Measurements from ENCODE around the gene ETS1. TPM values are rescaled to one million over a fixed set of nuclear protein-coding genes. Genes with fewer than 3 reads are reported as not detected.

ETS1 gene
- total RNA-seq (100 to 1,000 TPM; 925 to 962 TPM), polyA plus RNA-seq (100 to 1,000 TPM; 407 to 433 (median 430) TPM), total RNA-seq (869 to 2,208 (median 1,613) reads per million in 6 experiments)

DNA sequence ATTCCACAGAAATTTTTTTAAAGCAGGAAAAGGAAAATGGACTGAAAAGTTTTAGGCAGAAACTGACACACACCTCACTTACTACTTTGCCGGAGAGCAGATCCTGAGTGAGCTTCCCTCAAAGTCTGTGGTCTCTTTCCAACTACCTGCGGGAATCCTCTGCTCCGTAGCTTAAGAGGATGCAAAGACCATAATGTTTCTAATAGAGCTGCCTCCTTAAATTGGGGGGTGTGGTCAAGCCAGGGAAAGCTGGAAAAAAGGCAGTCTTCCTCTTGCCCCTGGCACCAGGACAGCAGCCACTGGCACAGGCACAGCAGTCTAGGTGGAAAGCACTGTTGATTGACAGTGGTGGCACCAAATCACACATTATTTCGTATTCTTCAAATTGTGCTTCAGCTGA, at the start of gene ETS1:
Gene ETS1, minus strand, starts transcription at position 144 of the 400 bp plus-strand sequence. CDS start 14,428 bp downstream, outside the sequence.
- DNase-seq (no peak), ATAC-seq (no peak)
- no peaks in the 10 kb centered on the region for H3K27me3 Mint-ChIP-seq
- H3K36me3 Mint-ChIP-seq: no peaks in the 10 kb centered on the region
- no peak within 1 kb of the TSS for H3K4me3 Mint-ChIP-seq
- H3K9me3 Mint-ChIP-seq: no peaks in the 10 kb centered on the region
- POLR2A ChIA-PET: interaction anchor here (1.0 kb wide), 1 partner anchor 70 kb away, joined by 3 read pairs; no protein-coding TSS in a partner anchor
- H3K27ac Mint-ChIP-seq: peak within 1 kb of the TSS in 1 of 10 donors; percentile 32
- H3K4me1 Mint-ChIP-seq: peaks cover 20 to 39% (median 34%) of the 10 kb centered on the region in 4 donors

DNA sequence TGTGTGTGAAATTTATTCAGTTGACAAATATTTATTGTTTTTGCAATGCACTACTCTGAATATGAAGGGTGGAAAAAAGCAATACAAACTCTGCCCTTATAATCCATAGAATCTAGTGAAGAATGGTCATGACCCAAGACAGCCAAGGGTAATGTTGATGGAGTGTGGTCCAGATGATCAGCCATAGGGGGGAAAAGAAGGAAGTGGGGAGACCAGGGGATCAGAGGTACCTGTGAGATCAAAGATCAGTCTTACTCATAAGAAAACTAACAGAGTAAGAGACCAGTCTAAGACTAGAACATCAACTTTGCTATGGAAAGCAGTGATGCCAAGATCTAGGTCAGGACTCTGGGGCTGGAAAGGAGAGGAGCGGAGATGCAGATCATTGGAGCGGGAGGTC, 47.0 kb upstream of the ETS1 start:
- peak overlapping the region in 1 of 10 donors; percentile 3 for H3K27ac Mint-ChIP-seq
- peaks cover 19 to 44% (median 38%) of the 10 kb centered on the region in 4 donors for H3K4me1 Mint-ChIP-seq
- POLR2A ChIA-PET: interaction anchor here (1.4 to 5.7 kb wide), 2 partner anchors 343 to 348 kb away, joined by 5 to 40 read pairs; no protein-coding TSS in a partner anchor
- ATAC-seq: no peak
- DNase-seq: no peak
- no peak overlapping the region for H3K4me3 Mint-ChIP-seq
- peaks cover 0 to 3% (median 0%) of the 10 kb centered on the region in 5 donors for H3K27me3 Mint-ChIP-seq
- H3K36me3 Mint-ChIP-seq: no peaks in the 10 kb centered on the region
- H3K9me3 Mint-ChIP-seq: no peaks in the 10 kb centered on the region

- H3K4me1 Mint-ChIP-seq: peaks cover 26 to 53% (median 47%) of the 10 kb centered on the region in 4 donors
- ATAC-seq: no peak
- H3K4me3 Mint-ChIP-seq: no peak overlapping the region
- H3K9me3 Mint-ChIP-seq: no peaks in the 10 kb centered on the region
- no peaks in the 10 kb centered on the region for H3K36me3 Mint-ChIP-seq
- no peak overlapping the region for H3K27ac Mint-ChIP-seq
- H3K27me3 Mint-ChIP-seq: peaks cover 0 to 3% (median 0%) of the 10 kb centered on the region in 5 donors
- POLR2A ChIA-PET: interaction anchor here (0.5 to 17.3 kb wide), 6 partner anchors 95 to 461 kb away, joined by 3 to 476 read pairs (median 14); no protein-coding TSS in a partner anchor
- no peak for DNase-seq
Observed at GRCh38 chr11:128633384-128633965, 46.1 kb upstream of the ETS1 start.

DNA sequence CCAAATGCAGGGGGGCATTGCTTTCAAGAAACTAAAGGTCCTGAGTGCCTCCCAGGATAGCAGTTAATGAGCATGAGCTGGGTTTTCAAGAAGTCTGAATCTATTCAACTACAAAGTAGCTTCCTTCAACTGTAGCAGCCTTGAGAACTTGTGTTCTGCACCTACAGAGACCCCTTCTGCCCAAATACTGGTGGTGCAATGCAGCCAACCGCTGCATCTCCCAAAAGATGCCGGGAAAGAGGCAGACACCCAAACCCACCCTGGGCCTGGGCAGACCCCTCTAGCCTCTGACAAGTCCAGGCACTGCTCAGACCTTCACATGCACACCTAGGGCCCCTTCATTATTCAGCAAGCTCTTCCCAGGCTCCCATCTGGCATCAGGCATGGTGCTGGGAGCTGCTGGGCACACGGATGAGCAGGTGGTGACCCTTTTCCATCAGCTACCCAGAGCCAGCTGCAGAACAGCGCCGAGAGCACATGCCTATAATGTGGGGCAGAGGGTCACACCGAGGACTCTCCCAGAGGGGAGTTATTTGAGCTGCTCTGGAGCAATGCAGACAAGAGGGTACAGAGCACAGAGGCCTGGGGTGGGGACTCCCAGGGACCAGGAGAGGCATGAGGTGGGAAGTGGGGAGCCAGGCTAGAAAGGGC, 44.9 kb upstream of the ETS1 start:
- Mint-ChIP-seq H3K27ac (peak overlapping the region in 9 of 10 donors; percentile 21 to 99 (median 83)), H3K36me3 (no peaks in the 10 kb centered on the region), H3K4me1 (peaks cover 32 to 65% (median 53%) of the 10 kb centered on the region in 4 donors), H3K4me3 (no peak overlapping the region), H3K27me3 (peaks cover 0 to 3% (median 0%) of the 10 kb centered on the region in 5 donors), H3K9me3 (no peaks in the 10 kb centered on the region)
- POLR2A ChIA-PET: interaction anchor here (0.8 to 17.3 kb wide), 16 partner anchors 8 to 593 kb away, joined by 3 to 476 read pairs (median 4); no protein-coding TSS in a partner anchor
- ATAC-seq: peak; percentile 34 to 54
- peak in 9 of 10 donors; percentile 35 to 79 (median 55) for DNase-seq

- Mint-ChIP-seq H3K4me3 (peak overlapping the region; percentile 51 to 83 (median 76)), H3K27me3 (peaks cover 0 to under 1% (median 0%) of the 10 kb centered on the region in 5 donors), H3K9me3 (peaks cover 0 to 2% (median 0%) of the 10 kb centered on the region in 9 donors), H3K4me1 (peaks cover 44 to 82% (median 68%) of the 10 kb centered on the region in 4 donors), H3K27ac (peak overlapping the region; percentile 93 to 99 (median 95)), H3K36me3 (no peaks in the 10 kb centered on the region)
- POLR2A ChIA-PET: interaction anchor here (0.5 to 17.3 kb wide), 34 partner anchors 8 to 580 kb away, joined by 3 to 476 read pairs (median 4); no protein-coding TSS in a partner anchor
- DNase-seq (peak; percentile 76 to 95 (median 90)), ATAC-seq (peak; percentile 70 to 81)
Observed at GRCh38 chr11:128630367-128631230, 43.2 kb upstream of the ETS1 start.

DNA sequence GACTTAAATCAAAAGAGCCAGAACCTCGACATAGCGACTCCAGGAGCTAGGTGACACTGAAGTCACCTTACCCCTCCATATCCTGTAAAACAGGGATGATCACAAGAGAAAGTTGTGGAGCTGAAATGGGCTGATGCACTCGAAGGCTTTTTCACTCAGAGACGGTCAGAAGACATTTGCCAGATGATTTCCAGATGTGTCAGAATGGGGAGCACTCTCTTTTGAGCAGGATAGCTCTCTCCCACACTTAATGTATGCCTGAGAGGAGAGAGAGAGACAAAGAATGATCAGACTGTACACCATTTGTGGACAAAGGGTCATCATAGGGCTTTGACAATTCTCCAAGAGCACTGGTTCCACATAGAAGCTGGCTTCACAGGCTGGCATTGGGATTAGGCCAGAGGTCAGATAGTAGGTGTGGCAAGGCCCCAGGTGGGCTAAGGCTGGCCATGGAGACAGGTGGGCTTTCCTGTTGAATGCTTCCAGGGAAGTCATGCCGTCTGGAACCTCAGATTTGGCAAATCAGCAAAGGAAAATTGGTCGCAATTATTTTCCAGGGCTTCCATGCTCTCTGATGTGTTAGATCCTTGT, 42.3 kb upstream of the ETS1 start:
- no peaks in the 10 kb centered on the region for H3K36me3 Mint-ChIP-seq
- peaks cover 0 to 2% (median 0%) of the 10 kb centered on the region in 9 donors for H3K9me3 Mint-ChIP-seq
- POLR2A ChIA-PET: interaction anchor here (0.6 to 17.3 kb wide), 26 partner anchors 18 to 472 kb away, joined by 3 to 476 read pairs (median 4); no protein-coding TSS in a partner anchor
- peaks cover 51 to 90% (median 78%) of the 10 kb centered on the region in 4 donors for H3K4me1 Mint-ChIP-seq
- no peaks in the 10 kb centered on the region for H3K27me3 Mint-ChIP-seq
- H3K4me3 Mint-ChIP-seq: peak overlapping the region; percentile 51 to 83 (median 76)
- H3K27ac Mint-ChIP-seq: peak overlapping the region; percentile 93 to 99 (median 95)
- no peak for ATAC-seq
- no peak for DNase-seq

DNA sequence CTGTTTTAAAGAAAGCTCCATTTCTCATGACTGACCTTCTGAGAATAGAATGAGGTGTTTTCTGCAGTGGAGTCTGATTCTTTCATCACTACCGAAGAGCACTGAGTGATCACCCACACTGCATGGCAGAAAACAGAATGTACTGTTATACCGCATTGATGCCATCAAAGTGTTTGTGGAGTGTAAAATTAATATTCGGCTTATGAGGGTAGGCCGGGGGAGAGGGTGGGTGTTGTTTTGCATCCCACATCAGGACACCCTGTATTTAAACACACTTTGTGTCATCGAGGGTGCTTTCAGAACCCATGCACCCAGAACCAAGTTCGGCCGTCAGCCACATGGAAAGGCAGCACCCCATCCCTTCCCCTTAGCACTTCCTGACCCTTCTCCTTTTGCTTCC, 41.3 kb upstream of the ETS1 start:
- peak overlapping the region; percentile 93 to 99 (median 95) for H3K27ac Mint-ChIP-seq
- DNase-seq (peak in 4 of 10 donors; percentile 32 to 59 (median 42)), ATAC-seq (peak; percentile 18 to 36)
- peaks cover 0 to 2% (median 0%) of the 10 kb centered on the region in 9 donors for H3K9me3 Mint-ChIP-seq
- peaks cover 53 to 90% (median 87%) of the 10 kb centered on the region in 4 donors for H3K4me1 Mint-ChIP-seq
- H3K36me3 Mint-ChIP-seq: no peaks in the 10 kb centered on the region
- peak overlapping the region; percentile 51 to 83 (median 76) for H3K4me3 Mint-ChIP-seq
- H3K27me3 Mint-ChIP-seq: no peaks in the 10 kb centered on the region
- POLR2A ChIA-PET: interaction anchor here (0.6 to 17.3 kb wide), 19 partner anchors 17 to 338 kb away, joined by 3 to 476 read pairs (median 7); no protein-coding TSS in a partner anchor

GRCh38 chr11:128628325-128628673, 40.9 kb upstream of the ETS1 start:
- DNase-seq: no peak
- POLR2A ChIA-PET: interaction anchor here (0.6 to 17.3 kb wide), 21 partner anchors 17 to 325 kb away, joined by 3 to 476 read pairs (median 5); no protein-coding TSS in a partner anchor
- H3K4me3 Mint-ChIP-seq: peak overlapping the region; percentile 49 to 83 (median 72)
- ATAC-seq: no peak
- H3K36me3 Mint-ChIP-seq: no peaks in the 10 kb centered on the region
- H3K9me3 Mint-ChIP-seq: peaks cover 0 to 2% (median 0%) of the 10 kb centered on the region in 9 donors
- peaks cover 57 to 93% (median 90%) of the 10 kb centered on the region in 4 donors for H3K4me1 Mint-ChIP-seq
- H3K27ac Mint-ChIP-seq: peak overlapping the region; percentile 93 to 99 (median 95)
- no peaks in the 10 kb centered on the region for H3K27me3 Mint-ChIP-seq

DNA sequence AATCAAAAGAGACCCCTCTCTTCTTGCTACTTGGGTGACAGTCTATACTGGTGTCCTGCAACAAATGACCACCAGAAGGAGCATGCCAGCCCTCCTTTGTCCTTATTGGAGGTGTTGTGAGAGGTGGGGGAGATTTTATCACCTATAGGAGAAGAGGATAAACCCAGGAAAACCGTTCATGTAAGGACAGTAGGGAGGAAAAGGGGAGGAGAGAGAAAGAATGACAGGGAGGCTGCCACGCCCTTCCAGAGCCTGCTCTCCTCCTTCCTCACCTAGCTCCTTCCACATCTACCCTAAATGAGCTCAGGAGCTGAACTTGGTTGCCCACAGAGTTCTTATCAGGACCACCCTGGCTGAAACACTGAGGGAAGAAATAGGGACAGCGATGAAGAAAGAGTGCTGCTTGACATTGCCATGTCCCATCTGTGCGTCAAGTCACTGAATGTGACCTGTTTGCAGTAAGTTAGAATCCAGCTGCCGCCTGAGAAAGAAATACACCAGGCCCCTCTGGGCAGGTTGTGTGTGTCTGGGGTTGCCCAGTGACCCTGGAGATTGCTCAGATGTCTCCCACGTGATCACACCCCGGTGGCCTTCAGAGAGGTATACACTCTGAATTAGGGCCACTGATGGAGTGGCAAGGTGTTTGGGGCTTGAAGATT, 40.4 kb upstream of the ETS1 start:
- peak in 1 of 10 donors; percentile 25 for DNase-seq
- POLR2A ChIA-PET: interaction anchor here (0.6 to 17.3 kb wide), 20 partner anchors 16 to 325 kb away, joined by 3 to 476 read pairs (median 5); no protein-coding TSS in a partner anchor

DNA sequence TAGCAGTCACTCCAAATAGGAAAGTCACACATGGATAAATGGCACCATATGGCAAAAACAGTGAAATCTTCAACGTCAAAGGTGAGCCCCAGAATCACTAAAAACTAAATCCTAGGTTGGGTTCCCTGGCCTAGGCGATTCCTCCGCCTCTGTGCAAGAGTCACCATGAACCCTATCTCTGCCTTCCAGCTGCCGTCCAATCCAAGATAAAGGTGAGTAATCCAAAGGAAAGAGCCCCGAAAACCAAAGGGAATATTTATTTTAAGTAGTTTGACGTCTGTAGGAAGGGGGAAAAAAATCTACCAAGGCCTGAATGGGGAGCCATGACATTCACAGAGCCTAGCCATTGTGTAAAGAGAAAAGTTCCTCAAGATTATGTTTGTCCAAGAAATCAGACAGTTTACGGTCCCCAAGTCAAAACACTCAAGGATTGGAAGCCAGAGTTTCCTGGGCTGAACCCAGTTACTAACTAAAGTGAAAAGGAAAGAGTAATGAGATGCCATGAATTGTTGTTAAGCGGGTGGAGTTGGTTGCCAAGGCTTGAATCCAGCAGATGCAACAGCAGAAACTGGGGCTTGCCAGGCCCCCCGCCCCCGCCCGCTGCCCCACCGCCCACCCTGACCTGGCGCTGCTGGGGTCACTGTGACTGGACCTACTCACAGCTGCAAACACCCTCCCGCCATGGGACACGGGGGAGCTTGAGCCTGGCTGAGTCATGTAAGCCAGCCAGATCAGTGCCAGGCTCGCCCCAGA, 39.7 kb upstream of the ETS1 start:
- ATAC-seq: no peak
- POLR2A ChIA-PET: interaction anchor here (0.6 to 17.3 kb wide), 8 partner anchors 16 to 336 kb away, joined by 3 to 476 read pairs (median 38); no protein-coding TSS in a partner anchor

More for the DNA sequence above, 40.4 kb upstream of the ETS1 start:
- Mint-ChIP-seq H3K4me3 (peak overlapping the region; percentile 49 to 83 (median 72)), H3K36me3 (no peaks in the 10 kb centered on the region), H3K9me3 (peaks cover 0 to 2% (median 0%) of the 10 kb centered on the region in 9 donors), H3K27me3 (no peaks in the 10 kb centered on the region), H3K4me1 (peaks cover 62 to 98% (median 95%) of the 10 kb centered on the region in 4 donors), H3K27ac (peak overlapping the region; percentile 93 to 99 (median 96))
- ATAC-seq: no peak

More for the DNA sequence above, 39.7 kb upstream of the ETS1 start:
- Mint-ChIP-seq H3K27me3 (no peaks in the 10 kb centered on the region), H3K9me3 (peaks cover 0 to 2% (median 0%) of the 10 kb centered on the region in 9 donors), H3K27ac (peak overlapping the region; percentile 93 to 99 (median 98)), H3K36me3 (no peaks in the 10 kb centered on the region), H3K4me1 (peaks cover 61 to 99% (median 98%) of the 10 kb centered on the region in 4 donors), H3K4me3 (peak overlapping the region in 9 of 10 donors; percentile 37 to 85 (median 74))
- DNase-seq: no peak

All from naive thymus-derived CD8-positive, alpha-beta T cell (primary cell).